Neural cell (in vitro differentiated cells): ENCODE data around the gene ARID1B. TPM values are rescaled to one million over a fixed set of nuclear protein-coding genes. Genes with fewer than 3 reads are reported as not detected.
A peak's percentile ranks its signal among the peaks of the same experiment; 100 is the strongest.

Experiments
- H2AFZ ChIP-seq: fragments of 200-600, 300-800 bp; sonication (generic), shearing (Covaris generic); 2 replicates; pipeline ENCODE4 v1.6.0; 2014; ENCODE audit warnings: low read depth, mild to moderate bottlenecking, antibody characterized with exemption, low read length, moderate library complexity
- H3F3A ChIP-seq: fragments of 200-600 bp; shearing (Covaris generic); 2 replicates; pipeline ENCODE4 v1.6.1; 2016; ENCODE audit warnings: mild to moderate bottlenecking, moderate library complexity, mixed read lengths, antibody characterized with exemption, low read length; ENCODE audit not compliant: insufficient read depth, poor library complexity, severe bottlenecking
- H3K27ac ChIP-seq: fragments of 200-600, 300-800 bp; sonication (generic), shearing (Covaris generic); 2 replicates; pipeline ENCODE4 v1.5.1; 2014; ENCODE audit warnings: mild to moderate bottlenecking, low read length, moderate library complexity
- H3K27me3 ChIP-seq: fragments of 300-800, 200-600 bp; sonication (generic), shearing (Covaris generic); 2 replicates; pipeline ENCODE4 v1.6.0; 2014; ENCODE audit warnings: mild to moderate bottlenecking, low read depth, low read length, moderate library complexity; ENCODE audit not compliant: insufficient read depth
- H3K36me3 ChIP-seq: fragments of 300-800, 200-600 bp; sonication (generic), shearing (Covaris generic); 2 replicates; pipeline ENCODE4 v1.5.1; 2014; ENCODE audit warnings: mild to moderate bottlenecking, antibody characterized with exemption, low read length, moderate library complexity; ENCODE audit not compliant: insufficient read depth
- H3K4me2 ChIP-seq: fragments of 300-800, 200-600 bp; sonication (generic), shearing (Covaris generic); 2 replicates; pipeline ENCODE4 v1.6.0; 2014; ENCODE audit warnings: mild to moderate bottlenecking, low read length
- H3K4me3 ChIP-seq: fragments of 300-800, 200-600 bp; sonication (generic), shearing (Covaris generic); 2 replicates; pipeline ENCODE4 v1.5.1; 2014; ENCODE audit warnings: mild to moderate bottlenecking, low read length, moderate library complexity
- H3K79me2 ChIP-seq: fragments of 200-600 bp; shearing (Covaris generic); replicated peaks from 2 replicates; pipeline ENCODE4 v1.6.0; 2014; ENCODE audit warnings: mild to moderate bottlenecking, low read length, moderate library complexity; ENCODE audit not compliant: insufficient read depth
- H3K9ac ChIP-seq: fragments of 300-800, 200-600 bp; sonication (generic), shearing (Covaris generic); 2 replicates; pipeline ENCODE4 v1.6.1; 2016; ENCODE audit warnings: mild to moderate bottlenecking, low read length, mixed read lengths
- H3K9me2 ChIP-seq: fragments of 200-600 bp; shearing (Covaris generic); 2 replicates; pipeline ENCODE4 v1.6.1; 2016; ENCODE audit warnings: mild to moderate bottlenecking, low read length, mixed read lengths; ENCODE audit not compliant: insufficient read depth
- H3K9me3 ChIP-seq: fragments of 200-600, 300-800 bp; sonication (generic), shearing (Covaris generic); 2 replicates; pipeline ENCODE4 v1.6.1; 2016; ENCODE audit warnings: mild to moderate bottlenecking, mixed run types, low read length, moderate library complexity, mixed read lengths
- H4K20me1 ChIP-seq: fragments of 200-600 bp; shearing (Covaris generic); 2 replicates; pipeline ENCODE4 v1.6.1; 2016; ENCODE audit warnings: mild to moderate bottlenecking, mixed run types; ENCODE audit not compliant: insufficient read depth
- CTCF ChIP-seq: fragments of 450-650 bp; IDR thresholded peaks from 2 replicates; pipeline ENCODE4 v1.5.1; 2014; ENCODE audit warnings: antibody characterized with exemption, mild to moderate bottlenecking, moderate library complexity; ENCODE audit not compliant: poor library complexity, severe bottlenecking
- EP300 ChIP-seq: fragments of 450-650 bp; conservative IDR thresholded peaks from 2 replicates; pipeline ENCODE4 v1.6.1; 2014; ENCODE audit warnings: antibody characterized with exemption, mild to moderate bottlenecking, moderate library complexity; ENCODE audit not compliant: poor library complexity, severe bottlenecking
- EZH2 ChIP-seq: fragments of 200-600, 300-800 bp; shearing (Covaris generic), sonication (generic); IDR thresholded peaks from 2 replicates; pipeline ENCODE4 v1.6.1; 2014; ENCODE audit warnings: antibody characterized with exemption, low read length, borderline replicate concordance, mild to moderate bottlenecking; ENCODE audit not compliant: insufficient read depth, poor library complexity, severe bottlenecking
- MXI1 ChIP-seq: fragments of 450-650 bp; conservative IDR thresholded peaks from 2 replicates; pipeline ENCODE4 v1.6.1; 2014; ENCODE audit warnings: antibody characterized with exemption, mild to moderate bottlenecking; ENCODE audit not compliant: poor library complexity, severe bottlenecking
- POLR2AphosphoS5 ChIP-seq: IDR thresholded peaks from 2 replicates; pipeline ENCODE4 v1.6.1; 2012
- RAD21 ChIP-seq: fragments of 450-650 bp; conservative IDR thresholded peaks from 2 replicates; pipeline ENCODE4 v1.6.1; 2014; ENCODE audit warnings: antibody characterized with exemption, mild to moderate bottlenecking, moderate library complexity
- REST ChIP-seq: IDR thresholded peaks from 2 replicates; pipeline ENCODE4 v1.6.1; 2012; ENCODE audit warnings: borderline replicate concordance
- SMC3 ChIP-seq: fragments of 450-650 bp; conservative IDR thresholded peaks from 2 replicates; pipeline ENCODE4 v1.6.1; 2014; ENCODE audit warnings: antibody characterized with exemption, mild to moderate bottlenecking, moderate library complexity; ENCODE audit not compliant: poor library complexity
- TAF1 ChIP-seq: IDR thresholded peaks from 2 replicates; pipeline ENCODE4 v1.6.1; 2012; ENCODE audit warnings: low read depth
- polyA plus RNA-seq: library from polyadenylated mRNA; depleted of rRNA; stranded (reverse); fragments of >200 nt; gene quantifications from 2 replicates; pipeline ENCODE4 v1.2.3, GENCODE V29; 2014

Gene ARID1B
- polyA plus RNA-seq, 1 donor from 2014 or later: 35.0 TPM

GRCh38 chr6:156778454-156779205, 1.5 kb downstream of the ARID1B start:
- H3K9me2 ChIP-seq: no peaks in the 10 kb centered on the region
- peak overlapping the region; percentile 98 for H3K27ac ChIP-seq
- H3K79me2 ChIP-seq: peaks cover 57% of the 10 kb centered on the region
- H3K36me3 ChIP-seq: no peaks in the 10 kb centered on the region
- H3K27me3 ChIP-seq: peaks cover 6% of the 10 kb centered on the region
- no peaks in the 10 kb centered on the region for H3K9me3 ChIP-seq
- peaks cover 3% of the 10 kb centered on the region for H3F3A ChIP-seq
- H4K20me1 ChIP-seq: peaks cover 15% of the 10 kb centered on the region
- H3K4me3 ChIP-seq: peak overlapping the region; percentile 89
- TF ChIP-seq TAF1 (peak; percentile 40), CTCF (no peak), EZH2 (no peak), EP300 (peak; percentile 11), REST (peak; percentile 14), POLR2AphosphoS5 (peak; percentile 62), SMC3 (peak; percentile 21)
- peak overlapping the region; percentile 97 for H3K9ac ChIP-seq
- no peak overlapping the region for H2AFZ ChIP-seq
- H3K4me2 ChIP-seq: no peak overlapping the region

- Histone ChIP-seq H3K79me2 (peaks cover 65% of the 10 kb centered on the region), H3K27me3 (peaks cover under 1% of the 10 kb centered on the region), H3K4me2 (peak overlapping the region; percentile 68), H3K36me3 (no peaks in the 10 kb centered on the region), H3K27ac (peak overlapping the region; percentile 98), H3K9me3 (no peaks in the 10 kb centered on the region), H3K9me2 (no peaks in the 10 kb centered on the region), H3K4me3 (peak overlapping the region; percentile 89), H3F3A (peaks cover 3% of the 10 kb centered on the region), H4K20me1 (peaks cover 17% of the 10 kb centered on the region), H2AFZ (no peak overlapping the region), H3K9ac (peak overlapping the region; percentile 97)
- no peak for TF ChIP-seq CTCF
- no peak for TF ChIP-seq MXI1
- no peak for TF ChIP-seq EP300
- TF ChIP-seq EZH2: no peak
- no peak for TF ChIP-seq SMC3
- no peak for TF ChIP-seq REST
- TF ChIP-seq TAF1: no peak
- no peak for TF ChIP-seq RAD21
- TF ChIP-seq POLR2AphosphoS5: no peak
Measured at GRCh38 chr6:156779206-156780094, 2.3 kb downstream of the ARID1B start.
